ENCODE measurements around the gene BTBD8. TPM values are rescaled to one million over a fixed set of nuclear protein-coding genes. Genes with fewer than 3 reads are reported as not detected.

Gene BTBD8
- total and polyA plus RNA-seq, 2 of the 4 experiments (the other 2 are of a cell fraction): 0.94 to 2.0 TPM

DNA sequence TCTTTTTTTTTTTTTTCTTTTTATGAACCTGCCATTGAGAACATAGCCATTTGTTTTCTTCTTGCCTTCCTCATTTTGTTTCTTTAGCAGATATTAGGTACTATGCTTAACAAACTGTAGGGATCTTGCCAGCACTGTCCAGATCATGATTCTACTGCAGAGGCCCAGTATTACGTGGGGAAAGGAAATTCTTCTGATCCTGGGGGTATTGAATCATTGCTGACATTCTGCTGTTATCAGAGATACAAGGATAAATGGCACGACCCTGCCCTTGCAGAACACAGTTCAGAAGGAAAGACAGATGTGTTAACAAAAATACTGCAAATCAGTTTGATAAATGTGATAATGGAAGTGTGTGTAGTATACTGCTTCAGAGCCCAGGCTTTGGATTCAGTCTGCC, 56.2 kb downstream of the BTBD8 start:
- no peaks in the 10 kb centered on the region for H3K9me1 ChIP-seq (ENCODE audit: insufficient read depth, low read length)
- no peak overlapping the region for H3K56ac ChIP-seq (ENCODE audit: extremely low read depth, insufficient read depth, low read length)
- no peaks in the 10 kb centered on the region for H3K79me1 ChIP-seq (ENCODE audit: low read depth in 1 of 2, low read length in 2 of 2)
- intact Hi-C loops (cut with micrococcal nuclease) (no loop called here), dilution Hi-C loops (cut with HindIII; ENCODE audit: low sequenced_read_pairs, unreplicated experiment) (no loop called here), in situ Hi-C loops (cut with MboI; ENCODE audit: low sequenced_read_pairs) (no loop called here)
- CTCF ChIA-PET: no interaction called here
- no peak overlapping the region for H4K8ac ChIP-seq (ENCODE audit: low read depth in 2 of 2, low read length in 2 of 2)
- H2AFZ ChIP-seq (replicated peaks; ENCODE audit: low read length, poor library complexity): no peak overlapping the region
- WGBS, 2 experiments (ENCODE audit: extremely low coverage in 2 of 2, insufficient read length in 1 of 2): no CpG with 5 or more reads among the region's 2 CpGs
- DNase-seq (peak; percentile 4), ATAC-seq (ENCODE audit: low read depth) (no peak)
- H3K4me3 ChIP-seq (ENCODE audit: insufficient read depth, low read depth, low read length): no peak overlapping the region
- H3K9me3 ChIP-seq (ENCODE audit: control insufficient read depth, insufficient read depth, low read length): no peaks in the 10 kb centered on the region
- H3K27ac ChIP-seq (ENCODE audit: insufficient read depth, low read length): no peak overlapping the region
- H4K91ac ChIP-seq (ENCODE audit: insufficient read depth, low read depth, low read length): no peak overlapping the region
- no peaks in the 10 kb centered on the region for H3K4me1 ChIP-seq (ENCODE audit: control insufficient read depth, insufficient read depth, low read length)
- TF ChIP-seq CEBPB (IDR thresholded peaks at IDR 0.05; ENCODE audit: low read depth, low read length): no peak
- no peak for TF ChIP-seq POLR2A (IDR thresholded peaks at IDR 0.05; ENCODE audit: low read depth, low read length)
- TF ChIP-seq RCOR1 (IDR thresholded peaks at IDR 0.05; ENCODE audit: insufficient replicate concordance, low read length): no peak
- TF ChIP-seq, protein P1, sequence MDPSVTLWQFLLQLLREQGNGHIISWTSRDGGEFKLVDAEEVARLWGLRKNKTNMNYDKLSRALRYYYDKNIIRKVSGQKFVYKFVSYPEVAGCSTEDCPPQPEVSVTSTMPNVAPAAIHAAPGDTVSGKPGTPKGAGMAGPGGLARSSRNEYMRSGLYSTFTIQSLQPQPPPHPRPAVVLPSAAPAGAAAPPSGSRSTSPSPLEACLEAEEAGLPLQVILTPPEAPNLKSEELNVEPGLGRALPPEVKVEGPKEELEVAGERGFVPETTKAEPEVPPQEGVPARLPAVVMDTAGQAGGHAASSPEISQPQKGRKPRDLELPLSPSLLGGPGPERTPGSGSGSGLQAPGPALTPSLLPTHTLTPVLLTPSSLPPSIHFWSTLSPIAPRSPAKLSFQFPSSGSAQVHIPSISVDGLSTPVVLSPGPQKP (IDR thresholded peaks at IDR 0.05; ENCODE audit: borderline replicate concordance, low read depth, low read length): no peak
- TF ChIP-seq MAZ (IDR thresholded peaks at IDR 0.05; ENCODE audit: borderline replicate concordance, low read depth, low read length): no peak
- TF ChIP-seq CHD1 (IDR thresholded peaks at IDR 0.05; ENCODE audit: low read depth, low read length): no peak
- no peak for TF ChIP-seq SMC3 (IDR thresholded peaks at IDR 0.05; ENCODE audit: low read depth, low read length)
- no peak for TF ChIP-seq BHLHE40 (IDR thresholded peaks at IDR 0.05; ENCODE audit: low read depth, low read length)
- TF ChIP-seq MAFK (IDR thresholded peaks at IDR 0.05; ENCODE audit: low read depth, low read length): no peak
- no peak for TF ChIP-seq NFE2L2 (IDR thresholded peaks at IDR 0.05; ENCODE audit: low read depth, low read length)
- no peak overlapping the region for H2BK120ac ChIP-seq (ENCODE audit: low read depth, low read length)
- H2BK5ac ChIP-seq (ENCODE audit: low read depth, low read length, poor library complexity, severe bottlenecking): no peak overlapping the region
- no peak overlapping the region for H3K14ac ChIP-seq (replicated peaks; ENCODE audit: low read depth, low read length)
- no TSS peak for BruUV-seq (replicated peaks)
- H3K4ac ChIP-seq (ENCODE audit: low read depth, low read length): no peak overlapping the region
- no peak overlapping the region for H3K18ac ChIP-seq (ENCODE audit: low read depth, low read length)
- POLR2A ChIA-PET (ENCODE audit: unreplicated experiment): no interaction called here
- H3K36me3 ChIP-seq (ENCODE audit: control insufficient read depth, insufficient read depth, low read length): no peaks in the 10 kb centered on the region
- H3K4me2 ChIP-seq (ENCODE audit: low read depth, low read length): no peak overlapping the region
- no peak overlapping the region for H2BK20ac ChIP-seq (ENCODE audit: low read depth, low read length)
- H3K23ac ChIP-seq (ENCODE audit: low read depth, low read length): no peak overlapping the region
- no peak overlapping the region for H3K9ac ChIP-seq (ENCODE audit: low read depth, low read length)
- H2AK9ac ChIP-seq (replicated peaks; ENCODE audit: low read depth, low read length, poor library complexity): no peak overlapping the region
- no peak overlapping the region for H2BK15ac ChIP-seq (ENCODE audit: low read depth, low read length)
- H4K20me1 ChIP-seq (ENCODE audit: insufficient read depth, low read length): no peaks in the 10 kb centered on the region
- no peak overlapping the region for H4K5ac ChIP-seq (ENCODE audit: low read depth, low read length)
- no peaks in the 10 kb centered on the region for H3K27me3 ChIP-seq (ENCODE audit: control insufficient read depth, insufficient read depth, low read length)
- H2AK5ac ChIP-seq (ENCODE audit: low read depth, low read length): no peak overlapping the region

Data from IMR-90 (cell line).